ENCODE measurements around the gene SCUBE1.

GRCh38 chr22:43377896-43378704 lies 34.9 kb upstream of the SCUBE1 start:
- TF ChIP-seq EZH2 (IDR thresholded peaks at IDR 0.05; ENCODE audit: borderline replicate concordance) (no peak), CTCF (IDR thresholded peaks at IDR 0.05; ENCODE audit: poor library complexity) (no peak)
